Measurements from ENCODE around the gene FZR1. TPM values are rescaled to one million over a fixed set of nuclear protein-coding genes. Genes with fewer than 3 reads are reported as not detected.

FZR1 gene
- total RNA-seq, 1 donor from 2014 or later: 53.9 TPM

DNA sequence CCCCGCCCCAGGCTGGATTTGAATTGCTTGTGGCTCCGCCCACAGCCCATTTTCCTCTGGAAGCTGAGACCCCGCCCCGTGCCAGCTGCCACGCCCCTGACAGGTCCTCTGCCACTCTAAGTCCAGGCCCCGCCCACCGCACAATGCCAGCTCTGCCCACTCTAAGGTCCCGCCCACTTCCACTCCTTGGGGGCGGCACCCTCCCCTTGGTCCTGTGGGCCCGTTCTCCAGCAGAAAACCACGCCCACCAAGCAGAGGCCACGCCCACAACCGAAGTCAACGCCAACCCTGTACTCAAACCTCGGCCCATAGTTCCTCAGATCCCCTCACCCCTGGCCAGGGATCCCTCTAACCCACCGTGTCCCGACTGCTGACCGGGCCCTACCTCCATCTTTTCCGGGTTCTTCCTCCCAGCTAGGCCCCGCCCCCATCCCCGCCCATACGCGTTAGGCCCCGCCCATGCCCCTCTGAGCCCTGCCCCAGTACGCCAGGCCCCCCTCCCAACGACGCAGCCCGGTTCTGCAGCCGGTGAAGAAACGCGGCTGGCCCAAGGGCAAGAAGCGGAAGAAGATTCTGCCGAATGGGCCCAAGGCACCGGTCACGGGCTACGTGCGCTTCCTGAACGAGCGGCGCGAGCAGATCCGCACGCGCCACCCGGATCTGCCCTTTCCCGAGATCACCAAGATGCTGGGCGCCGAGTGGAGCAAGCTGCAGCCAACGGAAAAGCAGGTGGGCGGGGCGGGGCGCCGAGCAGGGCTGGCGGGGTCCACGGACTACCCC is 67.9 kb downstream of the FZR1 start:
- DNase-seq (ENCODE audit: low read depth): peak; percentile 66

DNA sequence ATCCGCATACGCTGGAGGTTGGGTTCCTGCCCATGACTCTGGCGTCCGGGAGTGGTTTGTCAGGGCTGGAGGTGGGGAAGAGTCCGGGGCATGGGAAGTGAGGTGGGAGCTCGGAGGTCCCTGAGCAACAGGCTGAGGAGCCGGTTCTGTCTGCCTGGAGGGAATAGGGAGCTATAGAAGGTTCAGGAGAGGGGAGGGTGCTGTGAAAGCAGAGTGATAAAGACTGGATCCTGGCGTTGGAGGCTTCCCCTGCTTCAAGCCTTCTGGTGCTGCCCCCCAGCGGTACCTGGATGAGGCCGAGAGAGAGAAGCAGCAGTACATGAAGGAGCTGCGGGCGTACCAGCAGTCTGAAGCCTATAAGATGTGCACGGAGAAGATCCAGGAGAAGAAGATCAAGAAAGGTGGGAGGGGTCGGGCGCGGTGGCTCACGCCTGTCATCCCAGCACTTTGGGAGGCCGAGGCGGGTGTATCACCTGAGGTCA is 69.2 kb downstream of the FZR1 start:
- H3K4me3 ChIP-seq (ENCODE audit: low read depth, low read length): no peak overlapping the region
- TF ChIP-seq, protein P1, sequence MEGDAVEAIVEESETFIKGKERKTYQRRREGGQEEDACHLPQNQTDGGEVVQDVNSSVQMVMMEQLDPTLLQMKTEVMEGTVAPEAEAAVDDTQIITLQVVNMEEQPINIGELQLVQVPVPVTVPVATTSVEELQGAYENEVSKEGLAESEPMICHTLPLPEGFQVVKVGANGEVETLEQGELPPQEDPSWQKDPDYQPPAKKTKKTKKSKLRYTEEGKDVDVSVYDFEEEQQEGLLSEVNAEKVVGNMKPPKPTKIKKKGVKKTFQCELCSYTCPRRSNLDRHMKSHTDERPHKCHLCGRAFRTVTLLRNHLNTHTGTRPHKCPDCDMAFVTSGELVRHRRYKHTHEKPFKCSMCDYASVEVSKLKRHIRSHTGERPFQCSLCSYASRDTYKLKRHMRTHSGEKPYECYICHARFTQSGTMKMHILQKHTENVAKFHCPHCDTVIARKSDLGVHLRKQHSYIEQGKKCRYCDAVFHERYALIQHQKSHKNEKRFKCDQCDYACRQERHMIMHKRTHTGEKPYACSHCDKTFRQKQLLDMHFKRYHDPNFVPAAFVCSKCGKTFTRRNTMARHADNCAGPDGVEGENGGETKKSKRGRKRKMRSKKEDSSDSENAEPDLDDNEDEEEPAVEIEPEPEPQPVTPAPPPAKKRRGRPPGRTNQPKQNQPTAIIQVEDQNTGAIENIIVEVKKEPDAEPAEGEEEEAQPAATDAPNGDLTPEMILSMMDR (conservative IDR thresholded peaks at IDR 0.05; ENCODE audit: low read depth, low read length): peak; percentile 46
- DNase-seq (ENCODE audit: low read depth): no peak

More for the DNA sequence above, 67.9 kb downstream of the FZR1 start:
- TF ChIP-seq, protein P1 (conservative IDR thresholded peaks at IDR 0.05; ENCODE audit: low read depth, low read length): no peak
- H3K4me3 ChIP-seq (ENCODE audit: low read depth, low read length): peak overlapping the region; percentile 96

DNA sequence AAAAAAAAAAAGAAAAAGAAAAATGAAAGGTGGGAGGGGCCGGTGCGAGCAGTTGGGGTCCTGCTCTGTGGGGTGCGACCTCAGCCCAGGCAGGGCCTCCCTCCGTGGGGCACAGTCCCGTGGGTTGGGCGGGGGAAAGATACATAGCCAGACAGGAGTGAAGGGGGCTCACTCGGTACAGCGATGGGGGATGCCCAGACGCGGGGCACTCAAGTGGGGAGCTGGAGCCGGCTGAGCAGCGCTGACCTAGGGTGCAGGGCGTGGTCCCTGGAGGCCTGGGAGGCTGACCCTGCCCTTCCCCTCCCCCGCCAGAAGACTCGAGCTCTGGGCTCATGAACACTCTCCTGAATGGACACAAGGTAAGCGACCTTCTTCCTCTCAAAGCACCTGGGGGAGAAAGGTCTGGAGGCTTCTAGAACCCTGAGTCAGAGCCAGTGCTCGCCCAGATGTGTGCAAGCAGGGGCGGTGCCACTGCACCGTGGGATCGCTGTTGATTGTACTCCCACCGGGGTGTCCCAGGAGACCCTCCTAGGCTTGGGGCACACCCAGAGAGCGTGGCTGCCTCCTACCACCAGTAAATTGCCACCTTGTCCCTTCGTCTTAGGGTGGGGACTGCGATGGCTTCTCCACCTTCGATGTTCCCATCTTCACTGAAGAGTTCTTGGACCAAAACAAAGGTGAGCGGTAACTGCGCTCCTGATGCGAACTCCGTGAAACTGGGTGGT is 70.0 kb downstream of the FZR1 start:
- no peak for DNase-seq (ENCODE audit: low read depth)
- TF ChIP-seq, protein P1 (conservative IDR thresholded peaks at IDR 0.05; ENCODE audit: low read depth, low read length): no peak
- no peak overlapping the region for H3K4me3 ChIP-seq (ENCODE audit: low read depth, low read length)

DNA sequence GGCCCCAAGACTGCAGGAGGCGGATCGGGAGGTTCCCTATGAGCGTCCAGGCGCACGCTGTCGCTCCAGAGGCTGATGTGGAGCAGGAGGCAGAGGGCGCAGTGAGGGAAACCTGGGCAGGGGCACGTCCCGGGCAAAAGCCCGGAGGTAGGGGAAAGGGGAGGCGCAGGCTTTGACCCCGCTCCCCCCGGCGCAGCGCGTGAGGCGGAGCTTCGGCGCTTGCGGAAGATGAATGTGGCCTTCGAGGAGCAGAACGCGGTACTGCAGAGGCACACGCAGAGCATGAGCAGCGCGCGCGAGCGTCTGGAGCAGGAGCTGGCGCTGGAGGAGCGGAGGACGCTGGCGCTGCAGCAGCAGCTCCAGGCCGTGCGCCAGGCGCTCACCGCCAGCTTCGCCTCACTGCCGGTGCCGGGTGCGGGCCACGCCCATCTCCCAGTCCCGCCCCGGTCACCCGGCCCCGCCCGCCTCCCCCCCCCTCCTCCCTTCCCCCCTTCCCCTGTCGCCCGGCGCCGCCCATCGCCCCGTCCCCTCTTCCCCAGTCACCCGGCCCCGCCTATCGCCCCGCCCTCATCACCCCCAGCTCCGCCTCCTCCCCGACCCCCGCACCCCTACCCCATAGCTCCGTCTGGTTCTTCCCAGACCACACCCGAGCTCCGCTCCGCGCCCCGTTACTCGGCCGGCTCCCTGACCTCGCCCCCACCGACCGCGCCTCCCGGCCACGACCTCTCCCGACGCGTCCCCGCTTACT is 70.8 kb downstream of the FZR1 start:
- TF ChIP-seq, protein P1 (conservative IDR thresholded peaks at IDR 0.05; ENCODE audit: low read depth, low read length): no peak
- no peak for DNase-seq (ENCODE audit: low read depth)
- H3K4me3 ChIP-seq (ENCODE audit: low read depth, low read length): no peak overlapping the region

DNA sequence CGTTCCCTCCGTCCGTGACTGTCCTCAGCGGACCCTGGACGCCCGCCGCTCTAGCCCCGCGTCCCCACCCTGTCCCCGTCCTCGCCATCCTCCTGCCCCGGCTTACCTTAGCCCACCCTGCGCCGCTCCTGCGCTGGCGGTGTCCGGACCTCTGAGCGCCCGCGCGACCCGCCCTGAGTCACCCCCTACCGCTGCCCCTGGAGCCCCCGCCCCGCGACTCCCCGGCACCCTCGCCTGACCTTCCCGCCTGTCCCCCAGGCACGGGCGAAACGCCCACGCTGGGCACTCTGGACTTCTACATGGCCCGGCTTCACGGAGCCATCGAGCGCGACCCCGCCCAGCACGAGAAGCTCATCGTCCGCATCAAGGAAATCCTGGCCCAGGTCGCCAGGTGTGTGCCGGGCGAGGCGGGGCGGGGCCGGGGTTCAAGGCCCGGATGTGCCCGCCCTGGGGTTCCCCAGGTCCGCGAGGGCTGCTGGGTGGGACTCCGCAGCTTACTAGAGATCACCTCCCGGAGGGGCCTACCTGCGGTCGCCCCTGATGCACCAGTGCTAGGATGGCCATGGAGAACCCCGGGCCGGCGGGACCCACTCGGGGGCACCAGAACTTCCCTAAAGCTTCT is 71.7 kb downstream of the FZR1 start:
- DNase-seq (ENCODE audit: low read depth): no peak
- H3K4me3 ChIP-seq (ENCODE audit: low read depth, low read length): no peak overlapping the region
- TF ChIP-seq, protein P1 (conservative IDR thresholded peaks at IDR 0.05; ENCODE audit: low read depth, low read length): no peak

DNA sequence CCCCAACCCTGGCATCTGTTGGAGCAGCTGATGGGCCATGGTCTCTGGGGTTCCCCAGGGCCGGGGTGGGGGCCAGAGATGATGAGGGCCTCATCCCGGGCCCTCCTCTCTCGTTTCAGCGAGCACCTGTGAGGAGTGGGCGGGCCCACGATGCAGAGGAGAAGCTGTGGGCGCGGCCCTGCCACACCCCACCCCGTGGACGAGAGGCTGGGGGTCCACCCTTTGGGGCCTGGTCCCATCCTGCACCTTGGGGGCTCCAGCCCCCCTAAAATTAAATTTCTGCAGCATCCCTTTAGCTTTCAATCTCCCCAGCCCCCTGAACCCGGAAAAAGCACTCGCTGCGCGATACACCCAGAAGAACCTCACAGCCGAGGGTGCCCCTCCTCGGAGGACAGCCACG is 72.3 kb downstream of the FZR1 start:
- TF ChIP-seq, protein P1 (conservative IDR thresholded peaks at IDR 0.05; ENCODE audit: low read depth, low read length): no peak
- no peak overlapping the region for H3K4me3 ChIP-seq (ENCODE audit: low read depth, low read length)
- DNase-seq (ENCODE audit: low read depth): no peak
